HuH-7 (cell line): ENCODE data around the gene LRRC56.
A peak's percentile ranks its signal among the peaks of the same experiment; 100 is the strongest.
"Not testable (repeated sequence)": the region's sequence is repeated elsewhere in the genome, so short reads cannot be mapped to it uniquely, and the experiment has no call there.

Experiments used
- DNase-seq: peaks from one replicate; pipeline ENCODE4 v3.0.0; 2011; ENCODE audit warnings: low spot score

LRRC56 gene

DNA sequence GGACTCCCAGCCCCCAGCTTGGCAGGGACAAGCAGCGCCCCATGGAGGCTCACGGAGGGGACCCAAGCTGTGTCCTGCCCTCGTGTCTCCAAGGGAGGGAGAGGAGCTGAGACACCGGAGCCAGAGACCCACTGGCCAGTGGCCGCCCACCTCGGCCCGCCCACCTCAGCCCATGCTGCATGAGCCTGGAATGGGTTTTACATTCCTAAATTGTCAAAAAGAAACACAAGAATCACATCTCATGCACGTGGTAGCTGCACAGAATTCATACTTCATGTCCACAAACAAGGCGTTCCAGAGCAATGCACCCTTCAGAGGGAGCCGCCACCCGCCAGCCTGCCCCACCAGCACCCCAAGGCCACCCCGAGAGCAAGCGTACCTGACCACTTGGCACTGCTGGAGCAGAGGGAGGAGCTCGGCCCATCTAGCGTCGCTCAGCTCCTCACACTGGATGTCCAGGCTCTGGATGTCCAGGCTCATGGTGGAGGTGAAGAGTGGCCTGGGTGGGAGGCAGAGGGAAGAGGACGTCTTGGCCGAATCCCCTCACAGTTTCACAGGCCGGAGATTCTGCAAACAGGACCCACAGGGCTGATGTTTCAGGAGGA, 35.5 kb upstream of the LRRC56 start:
- DNase-seq = no peak

DNA sequence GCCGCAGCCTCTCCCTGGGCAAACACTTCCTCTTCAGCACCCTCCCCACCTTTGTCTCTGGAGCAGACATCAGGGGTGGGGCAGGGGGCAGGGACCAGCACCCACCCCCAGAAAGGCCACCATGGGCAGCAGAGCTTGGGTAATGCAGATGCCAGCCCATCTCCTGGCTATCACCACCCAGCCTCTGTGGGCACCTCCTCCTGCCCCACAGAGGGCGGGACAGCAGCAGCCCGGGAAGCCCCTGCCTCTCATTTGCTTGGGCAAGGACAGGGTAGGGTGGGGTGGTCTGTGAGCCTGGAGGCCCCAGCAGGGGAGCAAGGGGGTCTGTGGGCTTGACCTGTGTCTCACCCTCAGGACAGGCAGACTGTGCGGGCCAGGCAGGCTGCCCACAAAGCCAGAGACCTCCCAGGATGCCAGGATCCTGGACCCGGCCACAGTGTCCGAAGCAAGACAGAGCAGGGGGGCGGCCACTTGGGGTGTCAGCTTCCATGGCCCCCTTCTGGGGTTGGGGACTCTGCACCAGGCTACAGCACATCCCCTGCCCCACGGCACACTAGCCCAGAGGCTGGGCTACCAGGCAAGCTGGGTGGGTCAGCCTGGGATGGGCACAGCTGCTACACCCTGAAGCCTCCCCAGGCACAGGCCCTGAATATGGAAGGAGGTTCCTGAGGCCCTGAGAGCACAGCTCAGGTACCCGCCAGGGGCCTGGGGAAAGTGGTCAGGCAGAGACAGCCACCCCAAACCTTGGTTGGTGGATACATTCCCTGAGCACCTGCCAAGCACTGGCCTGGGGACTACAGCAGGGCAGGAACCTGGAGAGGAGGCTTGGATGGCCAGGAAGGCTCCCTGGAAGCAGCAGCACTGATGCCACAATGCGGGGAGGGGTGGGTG, 34.8 kb upstream of the LRRC56 start:
- no peak for DNase-seq

DNA sequence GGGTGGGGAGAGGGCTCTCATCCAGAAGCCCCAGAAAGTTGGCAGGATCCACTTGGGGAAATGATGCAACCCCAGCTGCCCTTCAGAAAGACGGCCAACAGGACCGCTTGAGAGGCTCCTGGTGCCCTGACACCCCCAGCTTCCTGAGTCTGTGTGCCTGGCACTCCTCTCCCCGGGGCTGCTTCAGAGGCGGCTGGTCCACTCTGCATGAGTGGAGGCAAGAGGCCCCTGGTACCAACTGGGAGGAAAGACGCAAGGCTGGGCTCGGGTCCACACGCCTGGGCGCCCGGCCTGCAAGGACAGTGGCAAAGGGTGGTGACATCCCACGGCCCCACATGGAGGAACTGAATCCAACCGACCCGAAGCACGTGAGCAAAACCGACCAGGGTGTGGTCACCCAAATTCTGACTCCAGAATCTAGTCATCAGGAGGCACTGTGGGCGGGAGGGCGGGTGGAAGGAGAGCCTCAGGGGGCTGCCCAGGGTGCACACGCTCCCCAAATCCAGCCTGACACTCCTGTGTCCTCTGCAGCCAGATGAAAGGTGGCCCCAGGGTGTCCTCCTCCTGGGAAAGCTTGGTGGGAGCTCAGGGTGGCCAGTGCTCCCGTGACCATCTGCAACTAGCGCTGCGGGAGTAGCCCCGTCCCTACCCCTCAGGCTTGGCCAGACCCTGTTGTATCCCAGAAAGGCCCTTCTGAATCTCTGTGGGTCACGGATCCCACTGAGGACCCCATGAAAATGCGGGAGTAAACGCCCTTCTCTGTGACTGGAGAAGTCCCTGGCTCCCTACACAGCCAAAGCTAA, 33.9 kb upstream of the LRRC56 start:
- DNase-seq = no peak

DNA sequence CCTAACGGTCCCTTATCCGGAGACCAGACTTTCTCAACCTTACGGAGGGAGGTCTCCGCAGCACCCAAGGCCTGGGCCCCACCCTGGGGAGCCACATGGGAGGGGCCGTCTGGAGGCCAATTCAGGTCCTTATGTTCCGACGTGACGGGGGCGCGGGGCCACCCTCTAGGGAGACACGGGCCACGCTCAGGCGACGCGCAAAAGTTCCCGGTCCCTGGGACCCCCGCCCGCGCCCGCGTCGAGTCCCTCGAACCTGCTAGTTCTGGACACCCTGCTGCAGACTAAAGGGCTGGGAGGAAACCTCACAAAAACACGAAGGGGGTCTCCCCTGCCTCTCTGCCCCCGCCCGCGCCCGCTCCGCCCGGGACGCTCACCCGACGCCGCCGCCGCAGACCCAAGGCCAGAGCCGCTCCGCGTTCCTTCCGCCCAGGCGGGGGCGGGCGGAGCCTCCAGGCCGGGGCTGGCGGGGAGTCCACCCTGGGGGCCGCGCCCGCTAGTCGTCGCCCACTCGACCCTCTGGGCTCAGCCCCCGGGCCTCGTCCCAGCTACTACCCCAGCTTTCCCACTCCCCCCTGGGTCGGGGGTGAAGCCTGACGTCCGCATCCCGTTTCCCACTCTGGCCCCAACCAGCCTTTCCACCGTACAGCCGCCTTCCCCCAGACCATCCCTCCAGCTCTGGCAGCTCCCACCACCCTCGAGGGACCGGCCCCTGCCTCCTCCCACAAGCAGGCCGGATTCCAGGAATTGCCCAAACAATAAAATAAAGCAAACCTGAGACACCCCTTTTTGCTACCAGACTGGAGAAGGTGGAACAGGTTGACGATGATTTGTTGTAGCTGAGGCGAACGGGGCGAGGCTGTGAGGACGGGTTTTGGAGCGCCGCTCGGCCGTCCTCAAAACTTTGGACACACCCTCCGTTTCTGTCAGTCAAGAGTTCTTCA, 33.0 kb upstream of the LRRC56 start:
- DNase-seq = no peak

DNA sequence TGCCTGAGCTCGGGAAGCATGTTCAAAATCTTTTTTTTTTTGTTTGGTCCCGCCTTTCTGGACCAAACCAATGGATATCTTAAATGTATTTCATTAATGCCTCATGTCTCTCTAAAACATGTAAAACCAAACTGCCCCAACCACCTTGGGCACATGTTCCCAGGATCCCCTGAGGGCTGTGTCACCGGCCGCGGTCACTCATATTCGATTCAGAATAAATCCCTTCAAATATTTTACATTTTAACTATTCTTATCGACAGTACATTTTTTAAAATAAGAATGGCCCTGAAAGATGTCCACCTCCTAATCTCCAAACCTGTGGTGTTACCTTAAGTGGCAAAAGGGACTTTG, 32.4 kb upstream of the LRRC56 start:
- no peak for DNase-seq

DNA sequence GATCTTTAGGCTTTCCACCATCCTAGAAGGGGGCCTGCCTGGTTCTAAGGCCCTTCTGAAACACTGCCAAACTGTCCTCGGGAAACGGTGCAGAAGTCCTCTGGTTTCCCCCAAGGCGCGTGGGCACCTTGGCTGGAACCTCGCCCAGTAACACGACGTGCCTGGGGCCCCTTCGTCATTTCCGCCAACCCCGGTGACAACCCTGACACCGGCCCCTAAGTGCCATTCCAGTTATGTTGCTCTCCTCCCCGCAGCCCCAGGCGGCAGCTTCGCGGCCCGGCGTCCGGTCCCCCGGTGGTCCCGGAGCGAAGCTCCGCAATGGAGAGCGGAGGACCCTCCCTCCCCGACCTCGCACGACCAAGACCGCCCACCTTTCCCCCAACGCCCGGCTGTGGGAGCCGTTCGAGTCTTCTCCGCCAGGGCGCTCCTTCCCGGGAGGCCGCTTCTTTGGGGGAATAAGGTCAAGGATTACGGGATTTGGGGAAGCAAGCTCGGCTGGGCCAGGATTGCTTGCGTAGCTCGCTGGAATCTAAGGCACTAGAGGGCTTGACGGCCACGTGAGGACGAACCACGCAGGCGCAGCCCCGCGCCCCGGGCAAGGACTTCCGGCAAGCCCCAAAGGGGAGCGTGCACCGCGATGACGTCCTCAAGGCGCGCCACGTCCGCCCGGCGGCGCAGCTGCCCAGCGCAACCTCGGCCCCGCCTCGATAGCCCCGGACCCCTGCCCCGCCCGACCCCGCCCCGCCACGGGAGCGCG, 30.9 kb upstream of the LRRC56 start:
- peak; percentile 99 for DNase-seq

DNA sequence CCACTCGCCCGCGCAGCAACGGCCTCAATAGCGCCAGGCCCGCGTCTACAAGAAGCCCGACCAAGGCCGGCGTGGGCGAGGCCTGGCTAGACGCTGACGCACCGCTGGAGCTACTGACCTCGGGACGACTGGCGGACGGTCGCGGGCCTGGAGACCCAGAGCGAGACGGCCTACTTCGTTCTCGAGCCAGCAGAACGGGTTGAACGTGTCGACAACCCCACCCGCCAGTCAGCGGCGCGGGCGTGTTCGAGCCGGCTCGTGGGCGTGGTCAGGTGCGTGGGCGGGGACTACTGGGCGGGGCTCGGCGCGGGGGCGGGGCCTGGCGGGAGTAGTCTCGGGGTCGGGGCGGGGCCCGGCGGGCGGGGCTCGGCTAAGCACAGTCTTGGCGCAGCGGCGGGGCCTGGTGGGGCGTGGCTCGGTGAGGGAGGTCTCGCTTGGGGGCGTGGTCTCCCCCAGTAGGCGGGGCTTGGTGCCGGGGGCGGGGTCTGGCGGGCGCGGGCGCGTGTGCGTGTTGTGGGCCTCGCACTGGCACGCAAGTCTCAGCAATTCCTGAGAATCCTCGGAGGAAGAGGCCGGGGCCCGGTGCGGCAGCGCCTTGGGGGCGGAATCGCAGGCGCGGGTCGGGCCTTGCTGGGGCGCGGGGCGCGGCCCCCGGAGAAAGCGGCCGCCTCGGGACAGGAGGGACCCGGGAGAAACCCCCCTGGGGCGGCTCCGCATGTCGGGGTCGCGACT, 30.2 kb upstream of the LRRC56 start, which contains the start of gene RNH1:
Gene RNH1, minus strand, starts transcription at position 248 of the 732 bp plus-strand sequence. CDS start 5,080 bp downstream, outside the sequence.
- peak; percentile 90 for DNase-seq

DNA sequence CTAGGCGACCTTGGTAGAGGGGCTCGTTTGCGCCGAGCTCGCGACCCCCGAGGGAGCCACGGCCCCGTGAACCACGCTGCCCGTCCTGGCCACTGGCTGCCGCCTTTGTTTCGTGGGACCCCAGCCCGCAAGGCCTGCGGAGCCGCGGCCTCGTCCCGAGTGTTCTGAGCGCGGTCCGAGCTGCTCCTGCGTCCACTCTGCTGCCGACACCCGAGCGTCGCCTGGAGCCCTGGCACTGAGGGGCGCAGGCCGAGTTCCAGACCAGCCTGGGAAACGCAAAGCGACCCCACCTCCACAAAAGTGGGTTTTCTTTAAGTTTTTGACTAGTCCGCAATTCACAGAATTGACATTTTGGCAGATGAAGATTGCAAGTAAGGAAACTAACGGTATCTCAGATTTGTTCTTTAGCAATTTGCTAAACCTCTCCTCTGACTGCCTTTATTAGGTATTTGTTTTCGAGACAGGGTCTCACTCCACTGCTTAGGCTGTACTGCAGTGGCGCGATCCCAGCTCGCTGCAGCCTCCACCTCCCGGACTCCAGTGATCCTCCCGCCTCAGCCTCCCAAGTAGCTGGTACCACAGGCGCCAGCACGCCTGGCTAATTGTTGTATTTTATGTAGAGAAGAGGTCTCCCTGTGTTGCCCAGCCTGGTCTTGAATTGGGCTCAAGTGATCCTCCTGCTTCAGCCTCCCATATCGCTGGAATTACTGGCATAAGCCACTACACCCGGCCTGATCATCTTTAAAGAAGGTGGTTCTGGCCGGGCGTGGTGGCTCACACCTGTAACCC, 29.4 kb upstream of the LRRC56 start:
- DNase-seq = no peak

DNA sequence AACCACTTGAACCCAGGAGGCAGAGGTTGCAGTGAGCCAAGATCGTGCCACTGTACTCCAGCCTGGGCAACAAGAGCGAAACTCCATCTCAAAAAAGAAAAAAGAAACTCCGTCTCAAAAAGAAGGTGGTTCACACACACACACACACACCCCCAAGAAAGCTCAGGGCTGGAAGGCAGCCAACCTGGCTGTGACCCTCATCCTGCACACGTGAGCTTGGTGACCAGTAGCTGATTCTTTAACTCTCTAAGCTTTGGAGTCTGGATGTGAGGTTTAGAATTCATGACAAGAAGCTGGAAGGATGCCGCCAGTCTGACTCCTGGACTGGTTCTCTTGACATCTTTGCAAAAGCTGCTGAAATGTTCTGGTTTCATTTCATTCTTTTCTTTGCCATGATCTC, 28.4 kb upstream of the LRRC56 start:
- DNase-seq = no peak

DNA sequence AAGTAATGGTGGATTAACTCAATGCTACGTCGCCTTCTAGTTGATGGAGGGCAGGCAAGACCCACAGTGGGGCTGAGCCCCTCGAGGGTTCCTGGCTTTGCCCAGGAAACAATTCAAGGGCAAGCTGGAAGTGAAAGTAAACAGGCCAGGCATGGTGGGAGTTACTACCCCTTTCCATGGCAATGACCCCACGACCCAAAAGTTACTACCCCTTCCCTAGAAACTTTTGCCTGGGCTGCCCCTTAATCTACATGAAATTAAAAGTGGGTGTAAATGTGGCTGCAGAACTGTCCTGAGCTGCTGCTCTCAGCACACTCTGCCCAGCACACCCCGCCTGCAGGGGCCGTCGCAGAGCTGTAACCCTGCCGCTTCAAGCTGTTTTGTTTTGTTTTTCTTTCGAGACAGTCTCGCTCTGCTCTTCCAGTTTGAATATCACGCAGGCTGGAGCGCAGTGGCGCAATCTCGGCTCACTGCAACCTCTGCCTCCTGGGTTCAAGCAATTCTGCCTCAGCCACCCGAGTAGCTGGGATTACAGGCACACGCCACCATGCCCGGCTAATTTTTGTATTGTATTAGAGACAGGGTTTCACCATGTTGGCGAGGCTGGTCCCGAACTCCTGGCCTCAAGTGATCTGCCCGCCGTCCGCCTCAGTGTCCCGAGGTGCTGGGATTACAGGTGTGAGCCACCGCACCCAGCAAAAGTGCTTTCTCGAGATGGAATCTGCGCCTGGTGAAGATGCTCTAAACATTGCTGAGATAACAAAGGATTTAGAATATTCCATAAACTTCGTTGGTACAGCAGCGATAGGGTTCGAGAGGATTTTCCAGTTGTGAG, 24.3 kb upstream of the LRRC56 start:
- DNase-seq = no peak

DNA sequence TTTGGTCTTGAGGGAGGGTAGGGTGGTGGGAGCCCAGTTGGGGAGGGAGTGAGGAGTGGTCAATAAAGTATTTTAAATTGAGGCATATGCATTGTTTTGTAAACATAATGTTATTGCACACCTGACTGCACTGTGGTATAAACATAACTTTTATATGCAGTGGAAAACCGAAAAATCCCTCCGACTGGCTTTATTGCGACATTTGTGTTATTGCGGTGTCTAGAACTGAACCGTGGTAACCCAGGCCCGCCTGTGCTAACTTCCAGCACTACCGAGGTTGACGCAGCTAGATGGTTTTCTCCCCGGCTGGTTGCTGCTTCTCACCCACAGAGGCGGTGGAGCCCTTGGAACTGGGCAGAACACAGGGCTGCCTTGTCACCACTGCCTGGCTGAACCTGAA, 22.7 kb upstream of the LRRC56 start:
- DNase-seq = no peak

DNA sequence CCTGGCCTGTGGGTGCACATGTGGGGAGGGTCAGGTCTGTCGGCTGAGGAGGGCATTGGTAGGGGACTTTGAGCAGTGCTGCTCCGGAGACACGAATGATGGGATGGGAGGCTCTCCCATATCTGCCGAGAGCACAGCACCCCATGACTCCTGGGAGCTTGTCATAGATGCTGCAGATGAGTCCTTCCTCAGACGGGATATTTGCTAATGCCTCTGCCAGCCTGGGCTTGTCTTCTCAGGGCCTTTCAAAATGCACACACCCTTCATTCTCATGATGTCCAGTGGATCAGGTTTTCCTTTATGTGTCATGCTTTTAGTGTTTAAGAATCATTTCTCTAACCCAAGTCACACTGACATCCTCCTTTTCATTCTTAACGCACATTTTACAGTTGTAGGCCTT, 22.2 kb upstream of the LRRC56 start:
- DNase-seq = no peak

DNA sequence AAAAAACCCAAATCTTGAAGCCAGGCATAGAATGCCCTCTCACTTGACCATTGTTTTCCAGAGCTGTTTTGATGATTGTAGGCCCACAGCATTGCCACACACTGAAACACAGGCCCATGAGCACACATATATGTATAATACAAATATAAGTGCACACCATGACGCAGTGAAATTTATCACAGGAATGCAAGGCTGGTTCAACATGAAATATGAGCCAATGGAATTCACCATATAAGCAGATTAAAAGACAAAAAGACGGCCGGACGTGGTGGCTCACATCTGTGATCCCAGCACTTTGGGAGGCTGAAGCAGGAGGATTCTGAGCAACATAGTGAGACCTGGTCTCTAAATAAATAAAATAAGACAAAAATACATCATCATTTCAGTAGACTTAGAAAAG, 20.9 kb upstream of the LRRC56 start:
- DNase-seq = no peak

DNA sequence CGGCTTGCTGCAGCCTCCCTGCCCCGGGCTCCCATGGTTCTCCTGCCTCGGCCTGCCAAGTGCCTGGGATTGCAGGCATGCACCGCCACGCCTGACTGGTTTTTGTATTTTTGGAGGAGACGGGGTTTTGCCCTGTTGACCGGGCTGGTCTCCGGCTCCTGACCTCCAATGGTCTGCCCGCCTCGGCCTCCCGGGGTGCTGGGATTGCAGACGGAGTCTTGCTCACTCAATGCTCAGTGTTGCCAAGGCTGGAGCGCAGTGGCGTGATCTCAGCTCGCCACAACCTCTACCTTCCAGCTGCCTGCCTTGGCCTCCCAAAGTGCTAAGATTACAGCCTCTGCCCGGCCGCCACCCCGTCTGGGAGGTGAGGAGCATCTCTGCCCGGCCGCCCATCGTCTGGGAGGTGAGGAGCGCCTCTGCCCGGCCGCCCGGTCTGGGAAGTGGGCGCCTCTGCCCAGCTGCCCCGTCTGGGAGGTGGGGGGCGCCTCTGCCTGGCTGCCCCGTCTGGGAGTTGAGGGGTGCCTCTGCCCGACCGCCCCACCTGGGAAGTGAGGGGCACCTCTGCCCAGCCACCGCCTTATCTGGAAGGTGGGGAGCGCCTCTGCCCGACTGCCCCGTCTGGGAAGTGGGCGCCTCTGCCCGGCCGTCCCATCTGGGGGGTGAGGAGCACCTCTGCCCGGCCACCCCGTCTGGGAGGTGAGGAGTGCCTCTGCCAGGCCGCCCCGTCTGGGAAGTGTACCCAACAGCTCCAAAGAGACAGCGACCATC, 20.2 kb upstream of the LRRC56 start:
- not testable (repeated sequence) for DNase-seq

DNA sequence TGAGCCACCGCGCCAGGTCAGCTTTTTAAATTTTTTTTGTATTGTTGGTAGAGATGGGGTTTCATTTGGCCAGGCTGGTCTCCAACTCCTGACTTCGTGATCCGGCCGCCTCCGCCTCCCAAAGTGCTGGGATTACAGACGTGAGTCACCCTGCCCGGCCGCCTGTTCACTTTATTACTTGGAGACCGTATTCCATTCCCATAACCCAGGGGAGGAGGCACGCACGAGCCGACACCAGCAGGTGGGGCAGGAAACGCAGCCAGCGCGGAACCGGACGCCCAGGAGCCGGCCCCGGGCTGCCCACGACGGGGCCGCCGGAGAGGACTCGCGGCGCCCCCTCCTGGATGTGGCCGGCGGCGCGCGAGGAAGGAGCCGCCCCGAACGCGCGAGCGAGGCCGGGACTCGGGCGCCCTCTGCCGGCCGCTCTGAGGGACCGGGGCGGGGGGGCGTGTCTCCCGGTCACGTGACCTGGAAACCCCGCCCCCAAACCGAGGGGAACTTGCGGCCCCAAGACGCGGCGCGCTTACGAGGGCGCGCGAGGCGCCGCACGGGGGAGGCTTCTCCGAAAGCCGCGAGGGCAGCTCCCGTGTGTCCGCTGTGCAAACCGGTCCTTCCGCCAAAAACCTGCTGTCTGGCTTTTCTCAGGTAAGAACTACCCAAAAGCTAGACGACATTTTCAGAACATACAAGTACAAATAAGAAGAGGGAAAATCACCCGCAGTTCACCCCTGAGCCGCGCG, 18.7 kb upstream of the LRRC56 start:
- DNase-seq = peak; percentile 87

DNA sequence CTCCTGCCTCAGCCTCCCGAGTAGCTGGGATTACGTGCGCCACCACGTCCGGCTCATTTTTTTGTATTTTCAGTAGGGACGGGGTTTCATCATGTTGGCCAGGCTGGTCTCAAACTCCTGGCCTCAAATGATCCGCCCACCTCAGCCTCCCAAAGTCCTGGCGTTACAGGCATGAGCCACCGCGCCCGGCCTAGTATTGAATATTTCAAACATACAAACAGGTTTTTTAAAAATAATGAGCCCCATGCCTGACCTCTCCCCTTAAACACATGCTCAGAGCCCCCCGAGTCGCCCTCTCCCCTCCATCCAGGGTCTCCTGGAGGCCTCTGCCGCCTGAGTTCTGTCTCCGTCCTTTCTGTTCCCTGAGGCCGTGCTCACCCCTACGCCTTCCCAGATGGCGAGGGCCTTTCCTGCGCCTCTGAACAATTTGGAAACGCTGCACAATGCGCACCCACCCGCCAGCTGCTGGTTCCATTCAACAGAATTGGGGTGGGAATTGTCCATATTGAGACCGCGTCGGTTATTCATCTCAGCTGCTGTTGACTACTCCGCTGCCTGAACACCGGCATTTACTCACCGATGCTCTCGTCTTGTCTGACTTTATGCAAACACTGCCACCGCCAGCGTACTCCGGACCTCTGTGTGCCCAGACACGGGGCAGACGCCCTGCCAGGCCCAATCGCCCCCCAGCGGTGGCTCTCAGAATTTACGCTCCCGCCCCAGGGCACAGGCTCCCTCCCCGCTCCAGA, 16.7 kb upstream of the LRRC56 start:
- no peak for DNase-seq
